GM10266 (cell line): ENCODE results near the gene RBKS.

ENCODE experiments used
- DNase-seq: peaks from one replicate; pipeline ENCODE4 v3.0.0; 2012; ENCODE audit errors: extremely low spot score
- TF ChIP-seq, protein P1 (sequence below): IDR thresholded peaks from 2 replicates; pipeline ENCODE4 v1.5.1; 2012; ENCODE audit warnings: mild to moderate bottlenecking, low read depth; ENCODE audit not compliant: control insufficient read depth, insufficient read depth; ENCODE audit errors: missing control alignments

RBKS gene

DNA sequence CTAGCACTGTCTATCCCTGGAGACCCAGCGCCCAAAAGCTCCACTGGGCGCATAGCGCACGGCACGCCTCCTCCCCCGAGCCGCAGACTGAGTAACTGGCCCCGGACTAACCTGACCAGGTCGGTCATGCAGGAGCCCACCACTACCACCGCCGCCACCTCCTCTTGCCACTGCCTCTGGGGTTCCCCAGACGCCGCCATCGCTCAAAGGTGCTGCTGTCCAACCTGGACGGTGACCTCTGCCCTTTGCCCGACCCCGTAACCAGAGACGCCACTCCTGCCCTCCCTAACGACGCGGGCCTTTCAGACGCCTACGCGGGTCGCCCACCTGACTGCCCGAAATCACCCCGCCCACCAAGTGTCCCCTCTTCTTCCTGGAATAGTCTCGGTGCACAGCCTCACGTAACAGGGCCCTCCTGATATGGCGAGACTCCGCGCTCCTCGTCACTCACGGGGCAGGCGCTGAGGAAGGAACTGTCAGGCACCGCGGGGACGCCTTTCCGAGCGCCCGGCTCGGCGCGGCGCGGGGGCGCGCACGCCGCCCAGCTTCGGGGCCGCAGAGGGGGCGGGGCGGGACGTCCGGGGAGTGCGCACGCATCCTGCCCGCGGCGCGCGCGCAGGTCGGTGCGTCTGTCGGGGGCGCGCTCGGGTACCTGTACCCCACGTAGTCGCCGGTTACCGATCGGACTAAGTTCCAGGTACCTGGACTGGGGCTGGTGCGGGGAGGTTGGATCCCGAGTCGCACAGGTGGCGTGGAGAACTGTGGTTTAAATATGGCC, at the start of gene RBKS, which contains the start of gene BABAM2:
Gene RBKS, minus strand, starts transcription at position 242 of the 778 bp plus-strand sequence. Its CDS starts 42 bp downstream, at position 200.
Gene BABAM2, plus strand, starts transcription at position 584 of the 778 bp plus-strand sequence. CDS start 3,828 bp downstream, outside the sequence.
- DNase-seq = peak; percentile 93
- TF ChIP-seq, protein P1, sequence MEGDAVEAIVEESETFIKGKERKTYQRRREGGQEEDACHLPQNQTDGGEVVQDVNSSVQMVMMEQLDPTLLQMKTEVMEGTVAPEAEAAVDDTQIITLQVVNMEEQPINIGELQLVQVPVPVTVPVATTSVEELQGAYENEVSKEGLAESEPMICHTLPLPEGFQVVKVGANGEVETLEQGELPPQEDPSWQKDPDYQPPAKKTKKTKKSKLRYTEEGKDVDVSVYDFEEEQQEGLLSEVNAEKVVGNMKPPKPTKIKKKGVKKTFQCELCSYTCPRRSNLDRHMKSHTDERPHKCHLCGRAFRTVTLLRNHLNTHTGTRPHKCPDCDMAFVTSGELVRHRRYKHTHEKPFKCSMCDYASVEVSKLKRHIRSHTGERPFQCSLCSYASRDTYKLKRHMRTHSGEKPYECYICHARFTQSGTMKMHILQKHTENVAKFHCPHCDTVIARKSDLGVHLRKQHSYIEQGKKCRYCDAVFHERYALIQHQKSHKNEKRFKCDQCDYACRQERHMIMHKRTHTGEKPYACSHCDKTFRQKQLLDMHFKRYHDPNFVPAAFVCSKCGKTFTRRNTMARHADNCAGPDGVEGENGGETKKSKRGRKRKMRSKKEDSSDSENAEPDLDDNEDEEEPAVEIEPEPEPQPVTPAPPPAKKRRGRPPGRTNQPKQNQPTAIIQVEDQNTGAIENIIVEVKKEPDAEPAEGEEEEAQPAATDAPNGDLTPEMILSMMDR = no peak

DNA sequence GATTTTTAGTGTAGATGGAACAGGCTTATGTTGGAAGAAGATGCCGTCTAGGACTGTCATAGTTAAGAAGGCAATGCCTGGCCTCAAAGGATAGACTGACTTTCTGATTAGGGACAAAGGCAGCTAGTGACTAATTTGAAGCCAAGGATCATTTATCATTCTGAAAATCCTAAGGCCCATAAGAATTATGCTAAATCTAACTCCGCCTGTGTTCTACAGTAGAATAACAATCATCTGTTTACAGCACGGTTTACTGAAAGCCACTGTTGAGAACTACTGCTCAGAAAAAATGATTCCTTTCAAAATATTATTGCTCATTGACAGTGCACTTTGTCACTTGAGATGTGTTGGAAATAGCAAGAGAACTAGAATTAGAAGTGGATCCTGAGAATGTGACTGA, 44.8 kb upstream of the RBKS start:
- TF ChIP-seq, protein P1 = no peak
- no peak for DNase-seq

DNA sequence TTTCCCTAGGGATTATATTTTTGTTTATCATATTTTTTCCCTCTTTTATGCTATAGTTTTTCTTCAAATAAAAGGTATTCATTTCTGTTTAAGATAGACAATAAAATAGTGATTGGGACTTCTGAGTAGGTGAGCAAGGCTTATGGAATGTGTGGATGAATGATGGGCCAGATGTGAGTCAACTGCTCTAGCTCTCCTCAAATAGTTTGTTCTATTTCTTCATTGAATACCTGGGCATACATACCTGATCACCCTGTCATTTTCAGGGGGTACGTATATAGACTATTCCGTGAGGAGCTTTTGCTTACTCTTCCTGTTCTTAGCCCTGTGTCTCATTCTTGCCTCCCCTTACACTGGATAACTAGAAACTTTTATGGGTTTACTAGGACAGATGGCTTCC, 42.2 kb upstream of the RBKS start:
- TF ChIP-seq, protein P1 = no peak
- DNase-seq = no peak

DNA sequence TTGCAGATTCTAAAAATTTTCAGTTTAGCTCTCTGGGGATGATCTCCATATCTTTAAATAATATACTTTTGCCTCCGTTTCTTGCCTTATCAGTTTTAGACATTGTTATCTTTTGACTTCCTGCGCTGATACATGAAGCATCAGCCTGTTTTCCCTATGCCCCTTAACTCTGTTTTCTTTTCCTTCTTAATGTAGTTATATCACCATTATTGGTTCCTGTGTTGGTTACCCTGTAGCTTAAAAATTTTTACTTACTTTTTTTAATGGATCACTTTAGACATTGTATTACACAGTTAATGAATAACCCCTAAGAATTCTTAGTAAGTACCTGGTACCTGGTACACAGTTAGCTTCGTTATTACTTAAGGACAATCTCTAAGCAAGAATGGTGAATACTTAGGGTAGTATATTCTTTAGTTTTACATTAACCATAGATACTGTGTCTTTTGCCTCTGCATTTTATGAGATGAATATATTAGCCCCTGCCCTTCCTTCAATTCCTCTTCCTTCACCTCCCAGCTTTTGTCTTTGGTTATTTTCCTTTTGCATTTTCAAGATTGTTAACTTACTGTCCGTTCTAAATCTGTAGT, 41.3 kb upstream of the RBKS start:
- TF ChIP-seq, protein P1 = no peak
- DNase-seq = no peak

DNA sequence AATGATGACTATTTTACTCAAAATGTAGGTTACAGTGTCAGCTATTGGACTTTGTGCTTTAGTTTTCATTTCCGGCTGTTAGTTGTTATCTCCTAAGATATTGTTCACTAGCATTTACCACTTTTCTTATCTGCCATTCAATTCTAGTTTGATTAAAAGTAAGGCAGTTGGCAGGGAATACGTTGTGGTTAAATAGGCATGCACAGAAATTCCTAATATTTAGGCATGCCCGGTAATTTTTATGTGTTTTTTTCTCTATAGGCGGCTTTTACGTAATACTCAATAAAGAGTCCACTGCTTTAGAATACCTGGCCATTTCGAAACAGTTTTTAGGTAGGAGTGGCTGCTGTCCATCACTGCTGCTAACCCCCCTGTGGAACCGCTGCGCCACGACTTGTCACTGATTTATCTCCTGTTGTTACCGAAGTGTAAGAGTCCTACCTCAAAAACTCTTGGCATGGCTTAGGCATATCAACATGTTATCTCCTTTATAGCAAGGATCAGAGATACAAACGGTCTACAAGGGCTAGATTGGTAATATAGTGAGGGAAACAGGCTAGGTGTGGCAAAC, 39.8 kb upstream of the RBKS start:
- TF ChIP-seq, protein P1 = no peak
- no peak for DNase-seq

DNA sequence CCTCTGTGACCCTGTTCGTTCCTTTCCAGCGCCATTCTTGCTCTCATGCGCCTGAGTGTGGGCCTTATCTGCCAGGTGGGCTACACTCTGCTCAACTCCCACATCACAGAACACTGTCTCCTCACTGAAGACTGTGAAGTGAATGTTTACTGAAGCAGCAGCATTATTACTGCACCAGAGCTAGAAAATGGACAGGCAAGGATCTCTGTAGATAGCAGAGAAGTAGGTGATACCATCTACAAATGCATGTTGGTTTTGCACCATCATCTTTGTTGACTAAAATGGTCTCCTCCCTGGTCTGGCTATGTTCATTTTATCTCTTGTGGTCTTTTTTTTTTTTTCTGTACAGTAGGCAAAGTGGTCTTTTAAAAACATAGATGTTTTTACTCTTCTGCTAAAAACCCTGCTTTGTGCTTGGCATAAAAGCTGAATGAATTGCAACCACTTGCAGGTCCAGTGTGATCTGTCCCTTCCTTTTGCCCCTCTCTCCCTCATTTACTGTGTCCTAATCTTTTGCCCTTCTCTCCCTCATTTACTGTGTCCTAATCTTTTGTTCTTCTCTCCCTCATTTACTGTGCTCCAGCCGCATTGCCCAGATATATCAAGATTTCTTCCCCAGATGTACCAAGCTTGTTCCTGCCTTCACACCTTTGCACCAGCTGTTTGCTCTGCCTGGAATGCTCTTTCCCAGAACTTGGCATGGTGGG, 35.7 kb upstream of the RBKS start:
- TF ChIP-seq, protein P1 = no peak
- DNase-seq = no peak
